Breast epithelium (tissue), 4 donors: ENCODE data around the gene FZD10. TPM values are rescaled to one million over a fixed set of nuclear protein-coding genes. Genes with fewer than 3 reads are reported as not detected.

Experiments used
- DNase-seq, 2 donors: peaks; one replicate each; pipeline ENCODE4 v3.0.0-alpha.2; 2019; ENCODE audit warnings: low spot score in 2 of 2
- H3K27ac ChIP-seq, 2 donors: fragments of 200-600 bp; sonication (generic) in 1 of 2; one replicate each; pipeline ENCODE4 v1.5.1; 2016 to 2019; ENCODE audit warnings: mild to moderate bottlenecking in 1 of 2
- H3K27me3 ChIP-seq, 2 donors: fragments of 200-600 bp; sonication (generic) in 1 of 2; one replicate each; pipeline versions ENCODE4 v1.5.1 to v1.6.0; 2017 to 2019; ENCODE audit warnings: control low read depth in 1 of 2, mild to moderate bottlenecking in 1 of 2
- H3K36me3 ChIP-seq: fragments of 200-600 bp; one replicate; pipeline ENCODE4 v1.5.1; 2019
- H3K4me1 ChIP-seq, 2 donors: fragments of 200-600 bp; sonication (generic); one replicate each; pipeline ENCODE4 v1.5.1; 2016 to 2019; ENCODE audit warnings: control low read depth in 1 of 2
- H3K4me3 ChIP-seq, 3 donors: fragments of 200-600 bp; sonication (generic); 1 replicate in 2 of 3; 2 replicates in 1 of 3; pipeline ENCODE4 v1.5.1; 2016 to 2019; ENCODE audit warnings: mild to moderate bottlenecking in 3 of 3, moderate library complexity in 2 of 3
- H3K9me3 ChIP-seq, 2 donors: fragments of 200-600 bp; sonication (generic) in 1 of 2; one replicate each; pipeline ENCODE4 v1.5.1; 2016 to 2019; ENCODE audit warnings: control low read depth in 1 of 2
- CTCF ChIP-seq, 3 donors: fragments of 450-650 bp; IDR thresholded peaks; one replicate each; pipeline ENCODE4 v1.5.1; 2016 to 2017; ENCODE audit warnings: antibody characterized with exemption in 3 of 3, mild to moderate bottlenecking in 3 of 3, moderate library complexity in 3 of 3
- POLR2A ChIP-seq: fragments of 450-650 bp; IDR thresholded peaks from one replicate; pipeline ENCODE4 v1.6.1; 2016; ENCODE audit warnings: antibody characterized with exemption, mild to moderate bottlenecking, moderate library complexity
- POLR2AphosphoS5 ChIP-seq, 3 donors: sonication (generic); formaldehyde crosslinking; IDR thresholded peaks; one replicate each; pipeline ENCODE4 v1.6.1; 2017; ENCODE audit warnings: antibody characterized with exemption in 3 of 3
- intact Hi-C: fragments of 100-400 bp; cut with DNase I; formaldehyde crosslinking; loops from one replicate; pipeline ENCODE4 v1.15.1; 2023; ENCODE audit warnings: low total_unique reads
- total RNA-seq, 3 donors: library from RNA; depleted of rRNA; stranded (reverse); fragments of >200 nt; gene quantifications; one replicate each; pipeline ENCODE4 v1.1.0, GENCODE V29; 2016

The FZD10 gene
- total RNA-seq, 3 donors from 2014 or later: 0.48 to 2.0 (median 1.8) TPM

DNA sequence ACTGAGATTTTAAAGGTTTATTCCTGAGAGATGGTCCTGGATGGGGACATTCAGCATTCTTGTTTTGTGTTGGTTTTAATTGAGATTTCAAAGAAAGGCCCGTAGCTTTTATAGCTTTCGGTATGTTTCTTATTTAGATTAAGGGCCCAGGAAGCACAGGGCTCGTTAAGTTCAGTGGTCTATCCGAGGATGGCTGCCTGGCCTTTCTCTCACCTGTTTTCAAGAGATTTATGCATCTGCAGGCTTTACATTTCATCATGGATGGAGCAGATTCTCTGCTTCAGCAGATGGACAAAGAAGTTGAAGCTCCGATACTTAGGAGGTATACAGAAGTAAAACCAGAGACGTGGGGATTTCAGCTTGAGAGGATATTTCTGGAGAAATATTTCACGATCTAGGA is 16.0 kb downstream of the FZD10 start:
- no peaks in the 10 kb centered on the region for H3K27me3 ChIP-seq
- no peak overlapping the region for H3K27ac ChIP-seq
- no peaks in the 10 kb centered on the region for H3K4me1 ChIP-seq
- no peak for DNase-seq
- TF ChIP-seq POLR2A (no peak), POLR2AphosphoS5 (IDR thresholded peaks at IDR 0.05) (no peak), CTCF (IDR thresholded peaks at IDR 0.05) (no peak)
- no peak overlapping the region for H3K4me3 ChIP-seq
- intact Hi-C loops: no loop called here
- H3K36me3 ChIP-seq: no peaks in the 10 kb centered on the region
- peaks cover 0 to 8% of the 10 kb centered on the region in 2 donors for H3K9me3 ChIP-seq

GRCh38 chr12:130179191-130179590 is 16.9 kb downstream of the FZD10 start:
- Histone ChIP-seq H3K27ac (no peak overlapping the region), H3K4me1 (no peaks in the 10 kb centered on the region), H3K27me3 (no peaks in the 10 kb centered on the region), H3K9me3 (peaks cover 0 to 8% of the 10 kb centered on the region in 2 donors), H3K4me3 (no peak overlapping the region), H3K36me3 (no peaks in the 10 kb centered on the region)
- TF ChIP-seq CTCF (IDR thresholded peaks at IDR 0.05) (no peak), POLR2A (no peak), POLR2AphosphoS5 (IDR thresholded peaks at IDR 0.05) (no peak)
- DNase-seq: no peak
- intact Hi-C loops: no loop called here

DNA sequence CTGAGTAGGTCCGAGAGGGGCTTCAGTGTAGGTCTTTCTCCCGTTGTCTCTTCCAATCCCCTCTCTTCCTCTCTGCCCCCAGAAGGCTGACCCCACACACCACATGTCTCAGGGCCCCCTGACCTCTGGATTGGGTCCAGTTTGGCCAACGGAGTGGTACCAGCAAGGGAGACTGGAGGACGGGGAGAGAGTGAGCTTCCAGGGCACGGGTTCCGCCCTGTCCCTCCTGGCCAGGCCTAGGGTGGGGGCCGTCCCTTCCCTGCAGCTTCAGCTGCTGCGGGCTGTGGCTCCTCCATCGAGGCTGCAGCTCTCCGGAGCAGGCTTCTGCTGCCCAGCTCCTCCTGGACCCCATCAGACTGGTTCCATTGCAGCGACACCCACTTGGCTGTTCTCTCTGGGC is 17.4 kb downstream of the FZD10 start:
- H3K27ac ChIP-seq: no peak overlapping the region
- peaks cover 0 to 8% of the 10 kb centered on the region in 2 donors for H3K9me3 ChIP-seq
- H3K27me3 ChIP-seq: no peaks in the 10 kb centered on the region
- H3K4me3 ChIP-seq: no peak overlapping the region
- no peaks in the 10 kb centered on the region for H3K36me3 ChIP-seq
- intact Hi-C loops: no loop called here
- TF ChIP-seq POLR2A (no peak), CTCF (IDR thresholded peaks at IDR 0.05) (no peak), POLR2AphosphoS5 (IDR thresholded peaks at IDR 0.05) (no peak)
- DNase-seq: no peak
- no peaks in the 10 kb centered on the region for H3K4me1 ChIP-seq

GRCh38 chr12:130181211-130181610 is 18.9 kb downstream of the FZD10 start:
- intact Hi-C loops: no loop called here
- no peak for DNase-seq
- peaks cover 0 to 7% of the 10 kb centered on the region in 2 donors for H3K9me3 ChIP-seq
- H3K36me3 ChIP-seq: no peaks in the 10 kb centered on the region
- no peak overlapping the region for H3K27ac ChIP-seq
- H3K4me3 ChIP-seq: no peak overlapping the region
- H3K27me3 ChIP-seq: no peaks in the 10 kb centered on the region
- TF ChIP-seq POLR2A: no peak
- no peak for TF ChIP-seq POLR2AphosphoS5 (IDR thresholded peaks at IDR 0.05)
- no peak for TF ChIP-seq CTCF (IDR thresholded peaks at IDR 0.05)
- no peaks in the 10 kb centered on the region for H3K4me1 ChIP-seq

DNA sequence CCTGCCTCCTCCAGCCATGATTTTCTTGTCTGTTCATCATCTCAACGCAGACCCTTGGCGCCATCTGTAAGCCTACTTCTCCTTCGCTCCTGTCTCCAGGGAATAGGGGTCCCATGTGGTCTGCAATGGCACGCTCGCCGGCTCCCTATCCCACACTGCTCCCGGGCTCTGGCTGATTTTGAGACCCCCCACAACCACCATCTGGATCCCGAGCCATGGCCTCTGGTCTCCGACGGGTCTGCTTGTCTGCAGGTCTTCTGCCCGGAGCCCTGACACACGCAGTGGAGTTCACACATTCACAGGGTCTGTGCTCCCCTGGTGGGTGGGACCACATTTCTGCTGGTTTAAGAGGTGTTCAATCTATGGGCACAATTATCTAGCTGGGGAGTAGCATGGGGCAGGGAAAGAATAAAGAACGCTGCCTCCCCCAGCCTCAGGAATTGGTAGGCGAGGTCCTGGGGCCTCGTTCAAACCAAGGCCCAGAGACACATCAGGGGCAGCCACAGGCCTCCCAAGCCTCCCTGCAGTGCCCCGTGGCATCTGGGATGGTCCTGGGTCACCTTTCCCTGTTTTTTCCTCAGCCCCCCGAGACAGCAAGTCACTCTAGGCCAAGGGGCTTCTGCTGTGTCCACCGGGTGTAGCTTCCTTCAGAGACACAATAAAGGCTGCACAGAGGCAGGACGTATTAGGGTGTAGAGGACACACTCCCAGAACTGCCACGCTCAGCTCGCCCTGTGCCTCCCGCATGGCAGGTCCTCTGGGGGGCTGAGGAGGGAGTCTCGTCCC is 21.5 kb downstream of the FZD10 start:
- H3K27ac ChIP-seq: no peak overlapping the region
- no peak overlapping the region for H3K4me3 ChIP-seq
- no peak for DNase-seq
- no peak for TF ChIP-seq POLR2AphosphoS5 (IDR thresholded peaks at IDR 0.05)
- no peak for TF ChIP-seq POLR2A
- no peak for TF ChIP-seq CTCF (IDR thresholded peaks at IDR 0.05)
- intact Hi-C loops: no loop called here
- H3K4me1 ChIP-seq: no peaks in the 10 kb centered on the region
- no peaks in the 10 kb centered on the region for H3K9me3 ChIP-seq
- H3K27me3 ChIP-seq: no peaks in the 10 kb centered on the region
- H3K36me3 ChIP-seq: no peaks in the 10 kb centered on the region
